HEK293T (cell line): ENCODE measurements around the gene LNP1.

Experiments
- CTCF ChIA-PET: fragments of 350-600 bp; formaldehyde crosslinking; extraction: SDS; loops from one replicate; lab custom pipeline; 2021; ENCODE audit warnings: antibody characterized with exemption, inconsistent platforms; lab: Yijun Ruan, JAX
- POLR2A ChIA-PET: fragments of 350-600 bp; formaldehyde crosslinking; extraction: SDS; loops from one replicate; lab custom pipeline; 2020; ENCODE audit warnings: antibody characterized with exemption, inconsistent platforms; lab: Yijun Ruan, JAX
- DNase-seq: peaks from one replicate; pipeline ENCODE4 v3.0.0; 2012; ENCODE audit warnings: mixed read lengths; ENCODE audit errors: extremely low spot score
- ARNT ChIP-seq: fragments of 450-650 bp; IDR thresholded peaks from 2 replicates; pipeline ENCODE4 v1.6.1; 2017; ENCODE audit warnings: mild to moderate bottlenecking
- BHLHE40 ChIP-seq: fragments of 450-650 bp; IDR thresholded peaks from 2 replicates; pipeline ENCODE4 v1.6.1; 2016; ENCODE audit warnings: mild to moderate bottlenecking, moderate library complexity, borderline replicate concordance
- CTBP1 ChIP-seq: fragments of 450-650 bp; IDR thresholded peaks from 2 replicates; pipeline ENCODE4 v1.6.1; 2016; ENCODE audit warnings: borderline replicate concordance
- ELF4 ChIP-seq: fragments of 450-650 bp; IDR thresholded peaks from 2 replicates; pipeline ENCODE4 v1.6.1; 2017; ENCODE audit warnings: antibody characterized with exemption
- FOXA1 ChIP-seq: fragments of 450-650 bp; IDR thresholded peaks from 2 replicates; pipeline ENCODE4 v1.6.1; 2016; ENCODE audit warnings: mild to moderate bottlenecking
- FOXK2 ChIP-seq: fragments of 450-650 bp; IDR thresholded peaks from 2 replicates; pipeline ENCODE4 v1.6.1; 2016; ENCODE audit warnings: mild to moderate bottlenecking
- FOXM1 ChIP-seq: fragments of 450-650 bp; IDR thresholded peaks from 2 replicates; pipeline ENCODE4 v1.6.1; 2017; ENCODE audit warnings: mild to moderate bottlenecking, borderline replicate concordance
- HDGF ChIP-seq: fragments of 450-650 bp; IDR thresholded peaks from 2 replicates; pipeline ENCODE4 v1.6.1; 2017; ENCODE audit warnings: antibody characterized with exemption, borderline replicate concordance
- L3MBTL2 ChIP-seq: fragments of 450-650 bp; conservative IDR thresholded peaks from 2 replicates; pipeline ENCODE4 v1.6.1; 2016; ENCODE audit warnings: mild to moderate bottlenecking
- LEF1 ChIP-seq: fragments of 450-650 bp; IDR thresholded peaks from 2 replicates; pipeline ENCODE4 v1.6.1; 2017; ENCODE audit warnings: mild to moderate bottlenecking, borderline replicate concordance
- NFRKB ChIP-seq: fragments of 450-650 bp; IDR thresholded peaks from 2 replicates; pipeline ENCODE4 v1.6.1; 2016; ENCODE audit warnings: mild to moderate bottlenecking, moderate library complexity
- PKNOX1 ChIP-seq: fragments of 450-650 bp; IDR thresholded peaks from 2 replicates; pipeline ENCODE4 v1.6.1; 2016
- SP1 ChIP-seq: fragments of 450-650 bp; IDR thresholded peaks from 2 replicates; pipeline ENCODE4 v1.6.1; 2017
- SUZ12 ChIP-seq: fragments of 450-650 bp; IDR thresholded peaks from 2 replicates; pipeline ENCODE4 v1.6.1; 2016; ENCODE audit warnings: mild to moderate bottlenecking
- TARDBP ChIP-seq: fragments of 450-650 bp; IDR thresholded peaks from 2 replicates; pipeline ENCODE4 v1.6.1; 2016
- ZNF384 ChIP-seq: fragments of 450-650 bp; IDR thresholded peaks from 2 replicates; pipeline ENCODE4 v1.6.1; 2016

The LNP1 gene

GRCh38 chr3:100420885-100421284, 19.5 kb downstream of the LNP1 start:
- POLR2A ChIA-PET, result no interaction called here
- TF ChIP-seq ELF4 (no peak), SUZ12 (no peak), ARNT (no peak), LEF1 (no peak), CTBP1 (no peak)
- CTCF ChIA-PET, result interaction anchor here (0.6 kb wide), 1 partner anchor 25 kb away, joined by 4 read pairs; no protein-coding TSS in a partner anchor
- no peak for DNase-seq

GRCh38 chr3:100423611-100424010, 22.3 kb downstream of the LNP1 start:
- TF ChIP-seq PKNOX1, result no peak
- TF ChIP-seq FOXM1, result no peak
- no peak for TF ChIP-seq BHLHE40
- TF ChIP-seq ARNT, result no peak
- no peak for TF ChIP-seq FOXK2
- no peak for TF ChIP-seq SUZ12
- no peak for TF ChIP-seq SP1
- TF ChIP-seq L3MBTL2, result no peak
- TF ChIP-seq ELF4, result no peak
- no peak for TF ChIP-seq CTBP1
- TF ChIP-seq LEF1, result no peak
- no peak for DNase-seq
- ChIA-PET POLR2A (interaction anchor here (1.7 kb wide), 1 partner anchor 22 kb away, joined by 4 read pairs; the partner anchor contains the start of genes LNP1 and TOMM70), CTCF (no interaction called here)

- TF ChIP-seq CTBP1, result no peak
- TF ChIP-seq FOXM1, result no peak
- TF ChIP-seq LEF1, result no peak
- TF ChIP-seq HDGF, result no peak
- no peak for TF ChIP-seq FOXA1
- no peak for DNase-seq
- ChIA-PET POLR2A (interaction anchor here (1.7 kb wide), 1 partner anchor 23 kb away, joined by 4 read pairs; the partner anchor contains the start of genes LNP1 and TOMM70), CTCF (no interaction called here)
Observed at GRCh38 chr3:100424261-100424660, 22.9 kb downstream of the LNP1 start.

- CTCF ChIA-PET, result interaction anchor here (0.5 to 1.1 kb wide), 2 partner anchors 15 to 23 kb away, joined by 3 read pairs; no protein-coding TSS in a partner anchor
- TF ChIP-seq SP1 (no peak), FOXM1 (no peak), L3MBTL2 (no peak), HDGF (no peak), TARDBP (no peak), ARNT (no peak), PKNOX1 (no peak), SUZ12 (no peak), ELF4 (no peak), CTBP1 (no peak), LEF1 (no peak)
- no peak for DNase-seq
- POLR2A ChIA-PET, result interaction anchor here (2.0 kb wide), 1 partner anchor 24 kb away, joined by 12 read pairs; the partner anchor contains the start of genes LNP1 and TOMM70
Observed at GRCh38 chr3:100425316-100425715, 24.0 kb downstream of the LNP1 start.

GRCh38 chr3:100426067-100426682, 24.8 kb downstream of the LNP1 start:
- CTCF ChIA-PET, result interaction anchor here (1.1 kb wide), 1 partner anchor 14 kb away, joined by 3 read pairs; no protein-coding TSS in a partner anchor
- DNase-seq, result peak; percentile 40
- POLR2A ChIA-PET, result interaction anchor here (0.9 to 2.0 kb wide), 2 partner anchors 25 to 67 kb away, joined by 3 to 12 read pairs; partner anchors contain the start of genes LNP1, TMEM45A and TOMM70
- no peak for TF ChIP-seq ZNF384
- no peak for TF ChIP-seq ARNT
- TF ChIP-seq CTBP1, result no peak
- TF ChIP-seq ELF4, result no peak
- TF ChIP-seq SUZ12, result no peak
- no peak for TF ChIP-seq PKNOX1
- TF ChIP-seq LEF1, result no peak
- no peak for TF ChIP-seq HDGF
- TF ChIP-seq NFRKB, result no peak
- no peak for TF ChIP-seq SP1
- TF ChIP-seq TARDBP, result no peak
- TF ChIP-seq FOXK2, result no peak
- no peak for TF ChIP-seq FOXA1
- no peak for TF ChIP-seq FOXM1
- TF ChIP-seq BHLHE40, result no peak
- TF ChIP-seq L3MBTL2, result no peak

- TF ChIP-seq L3MBTL2, result no peak
- no peak for TF ChIP-seq ELF4
- no peak for TF ChIP-seq CTBP1
- no peak for TF ChIP-seq NFRKB
- TF ChIP-seq BHLHE40, result no peak
- no peak for TF ChIP-seq ARNT
- no peak for TF ChIP-seq FOXA1
- no peak for TF ChIP-seq LEF1
- TF ChIP-seq FOXK2, result no peak
- TF ChIP-seq HDGF, result no peak
- TF ChIP-seq SUZ12, result no peak
- no peak for TF ChIP-seq SP1
- no peak for TF ChIP-seq TARDBP
- ChIA-PET POLR2A (no interaction called here), CTCF (no interaction called here)
- DNase-seq, result no peak
Observed at GRCh38 chr3:100427699-100428098, 26.4 kb downstream of the LNP1 start.
